Activated naive CD8-positive, alpha-beta T cell (primary cell): ENCODE data around the gene MFSD1.

Experiments
- H3K27ac Mint-ChIP-seq: one replicate; pipeline ENCODE4 v1.8.0; 2021; ENCODE audit warnings: mixed read lengths
- H3K27me3 Mint-ChIP-seq: one replicate; pipeline ENCODE4 v1.8.0; 2021; ENCODE audit warnings: mixed read lengths
- H3K36me3 Mint-ChIP-seq: one replicate; pipeline ENCODE4 v1.8.0; 2021; ENCODE audit warnings: mixed read lengths
- H3K4me1 Mint-ChIP-seq: one replicate; pipeline ENCODE4 v1.8.0; 2021; ENCODE audit warnings: low read depth, mixed read lengths
- H3K4me3 Mint-ChIP-seq: one replicate; pipeline ENCODE4 v1.8.0; 2021; ENCODE audit warnings: mild to moderate bottlenecking, mixed read lengths
- H3K9me3 Mint-ChIP-seq: one replicate; pipeline ENCODE4 v1.8.0; 2021; ENCODE audit warnings: low read depth, mixed read lengths

The MFSD1 gene

GRCh38 chr3:158823426-158823825 is 21.6 kb downstream of the MFSD1 start:
- Mint-ChIP-seq H3K27ac (no peak overlapping the region), H3K36me3 (peaks cover 10% of the 10 kb centered on the region), H3K4me3 (no peak overlapping the region), H3K4me1 (no peaks in the 10 kb centered on the region), H3K27me3 (no peaks in the 10 kb centered on the region), H3K9me3 (no peaks in the 10 kb centered on the region)

- Mint-ChIP-seq H3K27ac (no peak overlapping the region), H3K4me1 (no peaks in the 10 kb centered on the region), H3K27me3 (no peaks in the 10 kb centered on the region), H3K36me3 (peaks cover 28% of the 10 kb centered on the region), H3K9me3 (no peaks in the 10 kb centered on the region), H3K4me3 (no peak overlapping the region)
These were observed 25.9 kb downstream of the MFSD1 start for GRCh38 chr3:158827773-158828172.

- H3K9me3 Mint-ChIP-seq = no peaks in the 10 kb centered on the region
- peaks cover 33% of the 10 kb centered on the region for H3K36me3 Mint-ChIP-seq
- H3K27me3 Mint-ChIP-seq = no peaks in the 10 kb centered on the region
- H3K4me1 Mint-ChIP-seq = no peaks in the 10 kb centered on the region
- H3K4me3 Mint-ChIP-seq = no peak overlapping the region
- H3K27ac Mint-ChIP-seq = no peak overlapping the region
These were observed 28.5 kb downstream of the MFSD1 start for GRCh38 chr3:158830391-158830790.

- Mint-ChIP-seq H3K9me3 (no peaks in the 10 kb centered on the region), H3K27me3 (no peaks in the 10 kb centered on the region), H3K4me3 (no peak overlapping the region), H3K4me1 (no peaks in the 10 kb centered on the region), H3K27ac (no peak overlapping the region), H3K36me3 (peaks cover 33% of the 10 kb centered on the region)
These were observed 30.0 kb downstream of the MFSD1 start for GRCh38 chr3:158831861-158832260.

- Mint-ChIP-seq H3K27ac (no peak overlapping the region), H3K27me3 (no peaks in the 10 kb centered on the region), H3K36me3 (peaks cover 14% of the 10 kb centered on the region), H3K4me3 (no peak overlapping the region), H3K4me1 (no peaks in the 10 kb centered on the region), H3K9me3 (no peaks in the 10 kb centered on the region)
These were observed 33.8 kb downstream of the MFSD1 start for GRCh38 chr3:158835631-158836030.

- Mint-ChIP-seq H3K9me3 (no peaks in the 10 kb centered on the region), H3K27me3 (no peaks in the 10 kb centered on the region), H3K27ac (no peak overlapping the region), H3K36me3 (peaks cover 11% of the 10 kb centered on the region), H3K4me3 (no peak overlapping the region), H3K4me1 (no peaks in the 10 kb centered on the region)
These were observed 34.5 kb downstream of the MFSD1 start for GRCh38 chr3:158836312-158836711.

GRCh38 chr3:158837240-158837639 is 35.4 kb downstream of the MFSD1 start:
- no peak overlapping the region for H3K4me3 Mint-ChIP-seq
- H3K4me1 Mint-ChIP-seq = no peaks in the 10 kb centered on the region
- no peak overlapping the region for H3K27ac Mint-ChIP-seq
- H3K36me3 Mint-ChIP-seq = peaks cover 11% of the 10 kb centered on the region
- no peaks in the 10 kb centered on the region for H3K27me3 Mint-ChIP-seq
- H3K9me3 Mint-ChIP-seq = no peaks in the 10 kb centered on the region

- Mint-ChIP-seq H3K27ac (no peak overlapping the region), H3K9me3 (no peaks in the 10 kb centered on the region), H3K36me3 (no peaks in the 10 kb centered on the region), H3K27me3 (no peaks in the 10 kb centered on the region), H3K4me1 (no peaks in the 10 kb centered on the region), H3K4me3 (no peak overlapping the region)
These were observed 38.1 kb downstream of the MFSD1 start for GRCh38 chr3:158839966-158840365.

- Mint-ChIP-seq H3K27me3 (no peaks in the 10 kb centered on the region), H3K9me3 (no peaks in the 10 kb centered on the region), H3K27ac (no peak overlapping the region), H3K4me3 (no peak overlapping the region), H3K36me3 (no peaks in the 10 kb centered on the region), H3K4me1 (peaks cover 3% of the 10 kb centered on the region)
These were observed 39.5 kb downstream of the MFSD1 start for GRCh38 chr3:158841387-158841786.

- peaks cover 10% of the 10 kb centered on the region for H3K4me1 Mint-ChIP-seq
- no peak overlapping the region for H3K27ac Mint-ChIP-seq
- H3K9me3 Mint-ChIP-seq = no peaks in the 10 kb centered on the region
- no peak overlapping the region for H3K4me3 Mint-ChIP-seq
- no peaks in the 10 kb centered on the region for H3K27me3 Mint-ChIP-seq
- H3K36me3 Mint-ChIP-seq = no peaks in the 10 kb centered on the region
These were observed 41.1 kb downstream of the MFSD1 start for GRCh38 chr3:158842976-158843375.

GRCh38 chr3:158845765-158846350 is 44.0 kb downstream of the MFSD1 start:
- no peaks in the 10 kb centered on the region for H3K36me3 Mint-ChIP-seq
- H3K4me3 Mint-ChIP-seq = no peak overlapping the region
- no peaks in the 10 kb centered on the region for H3K9me3 Mint-ChIP-seq
- H3K27ac Mint-ChIP-seq = no peak overlapping the region
- H3K27me3 Mint-ChIP-seq = no peaks in the 10 kb centered on the region
- peaks cover 10% of the 10 kb centered on the region for H3K4me1 Mint-ChIP-seq

- H3K27ac Mint-ChIP-seq = no peak overlapping the region
- no peak overlapping the region for H3K4me3 Mint-ChIP-seq
- H3K9me3 Mint-ChIP-seq = no peaks in the 10 kb centered on the region
- H3K4me1 Mint-ChIP-seq = peaks cover 10% of the 10 kb centered on the region
- no peaks in the 10 kb centered on the region for H3K36me3 Mint-ChIP-seq
- H3K27me3 Mint-ChIP-seq = no peaks in the 10 kb centered on the region
These were observed 45.1 kb downstream of the MFSD1 start for GRCh38 chr3:158846803-158847451.

GRCh38 chr3:158847452-158847821 is 45.6 kb downstream of the MFSD1 start:
- Mint-ChIP-seq H3K9me3 (no peaks in the 10 kb centered on the region), H3K4me3 (no peak overlapping the region), H3K27me3 (no peaks in the 10 kb centered on the region), H3K36me3 (no peaks in the 10 kb centered on the region), H3K4me1 (peaks cover 10% of the 10 kb centered on the region), H3K27ac (no peak overlapping the region)

- H3K4me1 Mint-ChIP-seq = peaks cover 10% of the 10 kb centered on the region
- no peaks in the 10 kb centered on the region for H3K9me3 Mint-ChIP-seq
- H3K4me3 Mint-ChIP-seq = no peak overlapping the region
- H3K27ac Mint-ChIP-seq = no peak overlapping the region
- H3K27me3 Mint-ChIP-seq = no peaks in the 10 kb centered on the region
- no peaks in the 10 kb centered on the region for H3K36me3 Mint-ChIP-seq
These were observed 46.0 kb downstream of the MFSD1 start for GRCh38 chr3:158847885-158848284.

GRCh38 chr3:158849757-158850156 is 47.9 kb downstream of the MFSD1 start:
- H3K36me3 Mint-ChIP-seq = no peaks in the 10 kb centered on the region

GRCh38 chr3:158859362-158859761 is 57.5 kb downstream of the MFSD1 start:
- Mint-ChIP-seq H3K36me3 (peaks cover 12% of the 10 kb centered on the region), H3K27me3 (no peaks in the 10 kb centered on the region), H3K4me1 (no peaks in the 10 kb centered on the region), H3K27ac (no peak overlapping the region), H3K9me3 (peaks cover 10% of the 10 kb centered on the region), H3K4me3 (no peak overlapping the region)

More at GRCh38 chr3:158849757-158850156, 47.9 kb downstream of the MFSD1 start:
- H3K4me3 Mint-ChIP-seq = no peak overlapping the region
- no peaks in the 10 kb centered on the region for H3K9me3 Mint-ChIP-seq
- H3K27ac Mint-ChIP-seq = no peak overlapping the region
- peaks cover 10% of the 10 kb centered on the region for H3K4me1 Mint-ChIP-seq
- H3K27me3 Mint-ChIP-seq = no peaks in the 10 kb centered on the region
